GM19463 (cell line): ENCODE data around the gene PPIG.
A peak's percentile ranks its signal among the peaks of the same experiment; 100 is the strongest.
"Not testable (repeated sequence)": the region's sequence is repeated elsewhere in the genome, so short reads cannot be mapped to it uniquely, and the experiment has no call there.

ENCODE experiments used
- ATAC-seq: cut with Tn5 transposase; IDR thresholded peaks from one replicate; pipeline ENCODE4 v1.9.1; 2021; ENCODE audit warnings: mild to moderate bottlenecking, moderate library complexity; ENCODE audit not compliant: unreplicated experiment

Gene PPIG

GRCh38 chr2:169584005-169584877 lies at the start of gene PPIG:
PPIG (plus strand) TSS chr2:169584351; CDS start chr2:169604042, 19,691 bp downstream.
- ATAC-seq: peak; percentile 89

- not testable (repeated sequence) for ATAC-seq
These were observed 44.7 kb upstream of the PPIG start for GRCh38 chr2:169539460-169539859.

GRCh38 chr2:169540146-169540545 lies 44.0 kb upstream of the PPIG start:
- ATAC-seq: no peak

GRCh38 chr2:169542433-169542832 lies 41.7 kb upstream of the PPIG start:
- no peak for ATAC-seq

GRCh38 chr2:169546756-169547155 lies 37.4 kb upstream of the PPIG start:
- no peak for ATAC-seq

GRCh38 chr2:169561364-169561763 lies 22.8 kb upstream of the PPIG start:
- no peak for ATAC-seq

- ATAC-seq: not testable (repeated sequence)
These were observed 22.1 kb upstream of the PPIG start for GRCh38 chr2:169562084-169562483.

- no peak for ATAC-seq
These were observed 21.6 kb upstream of the PPIG start for GRCh38 chr2:169562519-169562918.

GRCh38 chr2:169565686-169566085 lies 18.5 kb upstream of the PPIG start:
- ATAC-seq: no peak

- ATAC-seq: no peak
These were observed 14.2 kb upstream of the PPIG start for GRCh38 chr2:169569948-169570347.

GRCh38 chr2:169570752-169571151 lies 13.4 kb upstream of the PPIG start:
- not testable (repeated sequence) for ATAC-seq

GRCh38 chr2:169571571-169571970 lies 12.6 kb upstream of the PPIG start:
- no peak for ATAC-seq

GRCh38 chr2:169572189-169572588 lies 12.0 kb upstream of the PPIG start:
- ATAC-seq: no peak

- no peak for ATAC-seq
These were observed 11.4 kb upstream of the PPIG start for GRCh38 chr2:169572821-169573159.

- peak; percentile 98 for ATAC-seq
These were observed 10.8 kb upstream of the PPIG start, which contains the start of gene FASTKD1 for GRCh38 chr2:169573160-169573973. FASTKD1 (minus strand) TSS chr2:169573865; CDS start chr2:169572029, 1,836 bp downstream.

GRCh38 chr2:169573974-169574299 lies 10.2 kb upstream of the PPIG start:
- ATAC-seq: no peak

- ATAC-seq: not testable (repeated sequence)
These were observed 9.6 kb upstream of the PPIG start for GRCh38 chr2:169574539-169574938.

- not testable (repeated sequence) for ATAC-seq
These were observed 8.9 kb upstream of the PPIG start for GRCh38 chr2:169575264-169575663.

- ATAC-seq: no peak
These were observed 5.1 kb upstream of the PPIG start for GRCh38 chr2:169579044-169579443.

- not testable (repeated sequence) for ATAC-seq
These were observed 1.4 kb upstream of the PPIG start for GRCh38 chr2:169582552-169583266.

GRCh38 chr2:169583518-169583917 lies 633 bp upstream of the PPIG start:
- ATAC-seq: no peak
